ENCODE data around the gene ZNF438.

- no peak for TF ChIP-seq CTCF (IDR thresholded peaks at IDR 0.05)
- no peak for TF ChIP-seq POLR2A (IDR thresholded peaks at IDR 0.05)
These were observed 162.1 kb downstream of the ZNF438 start for GRCh38 chr10:30869566-30869965.

Data from Peyer's patch (tissue), 4 donors.